ENCODE data around the gene RAVER1.
"Not testable (repeated sequence)": the region's sequence is repeated elsewhere in the genome, so short reads cannot be mapped to it uniquely, and the experiment has no call there.

Gene RAVER1

DNA sequence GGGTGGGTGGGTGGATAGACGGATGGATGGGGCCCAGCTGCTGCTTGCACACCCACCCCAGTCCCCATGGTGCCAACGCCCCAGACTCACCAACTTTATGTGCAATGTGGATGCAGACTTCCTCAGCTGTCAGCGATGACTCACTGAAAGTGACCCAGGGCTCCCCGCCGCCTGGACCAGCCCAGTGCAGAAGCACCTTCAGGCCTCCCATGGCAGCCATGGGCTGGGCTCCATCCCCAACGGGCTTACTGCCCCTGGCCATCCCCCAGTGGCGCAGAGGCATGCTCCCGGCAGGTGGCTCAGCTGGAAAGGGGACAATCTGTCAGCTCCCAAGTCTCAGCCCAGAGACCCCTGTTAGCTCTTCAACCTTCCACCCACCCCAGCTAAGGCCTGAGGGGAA lies 44.8 kb upstream of the RAVER1 start:
- no peak overlapping the region for H2AK5ac ChIP-seq (ENCODE audit: low read length)
- H4K91ac ChIP-seq (ENCODE audit: low read depth, low read length) = no peak overlapping the region
- no peak overlapping the region for H3K23ac ChIP-seq (ENCODE audit: low read length)
- H3K4me2 ChIP-seq (ENCODE audit: low read length) = no peak overlapping the region
- no peak overlapping the region for H4K12ac ChIP-seq (ENCODE audit: low read depth, low read length)
- no peak overlapping the region for H3K4me3 ChIP-seq (ENCODE audit: low read depth, low read length)
- H2AFZ ChIP-seq (ENCODE audit: insufficient read depth, low read length, poor library complexity) = no peak overlapping the region
- H2BK12ac ChIP-seq (ENCODE audit: low read length) = no peak overlapping the region
- no peak overlapping the region for H4K8ac ChIP-seq (ENCODE audit: low read depth, low read length)
- H3K4me1 ChIP-seq (ENCODE audit: control insufficient read depth in 1 of 2, insufficient read depth in 2 of 2, low read length in 2 of 2) = peaks cover 3 to 7% of the 10 kb centered on the region in 2 experiments
- H3K27me3 ChIP-seq (ENCODE audit: insufficient read depth, low read length) = no peaks in the 10 kb centered on the region
- WGBS (ENCODE audit: extremely low coverage, insufficient coverage, insufficient read length) = no CpG with 5 or more reads among the region's 8 CpGs
- H3K79me1 ChIP-seq (ENCODE audit: low read length) = peaks cover 8% of the 10 kb centered on the region
- H3K79me2 ChIP-seq (ENCODE audit: control insufficient read depth, insufficient read depth, low read length, poor library complexity) = peaks cover 6% of the 10 kb centered on the region
- no peak overlapping the region for H3K4ac ChIP-seq (ENCODE audit: low read depth, low read length)
- no peak overlapping the region for H2BK120ac ChIP-seq (ENCODE audit: insufficient read depth, low read length, poor library complexity)
- no peak overlapping the region for H3K9ac ChIP-seq (ENCODE audit: low read length)
- no peak overlapping the region for H3K18ac ChIP-seq (ENCODE audit: low read length)
- no peak for DNase-seq
- H3K14ac ChIP-seq (ENCODE audit: low read length) = no peak overlapping the region
- H2BK5ac ChIP-seq (ENCODE audit: low read depth, low read length, poor library complexity) = no peak overlapping the region
- peaks cover 12 to 18% of the 10 kb centered on the region in 2 experiments for H3K36me3 ChIP-seq (ENCODE audit: control insufficient read depth in 1 of 2, insufficient read depth in 2 of 2, low read length in 2 of 2)
- H3K27ac ChIP-seq (ENCODE audit: low read depth, low read length) = no peak overlapping the region
- H3K9me3 ChIP-seq (ENCODE audit: insufficient read depth, low read depth, low read length) = no peaks in the 10 kb centered on the region

DNA sequence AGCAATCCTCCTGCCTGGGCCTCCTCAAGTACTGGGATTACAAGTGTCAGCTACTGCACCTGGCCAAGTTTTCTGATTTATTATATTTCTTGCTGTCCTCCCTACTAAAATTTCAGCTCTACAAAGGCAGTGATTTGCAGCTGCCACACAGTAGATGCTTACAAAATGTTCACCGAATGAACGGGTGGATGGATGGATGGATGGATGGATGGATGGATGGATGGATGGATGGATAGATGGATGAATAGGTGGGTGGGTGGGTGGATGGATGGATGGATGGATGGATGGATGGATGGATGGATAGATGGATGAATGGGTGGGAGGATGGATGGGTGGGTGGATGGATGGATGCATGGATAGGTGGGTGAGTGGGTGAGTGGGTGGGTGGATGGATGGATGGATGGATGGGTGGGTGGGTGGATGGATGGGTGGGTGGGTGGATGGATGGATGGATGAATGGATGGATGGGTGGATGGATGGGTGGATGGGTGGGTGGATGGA lies 43.9 kb upstream of the RAVER1 start:
- not testable (repeated sequence) for H3K79me1 ChIP-seq (ENCODE audit: low read length); H4K12ac ChIP-seq (ENCODE audit: low read depth, low read length); H3K9ac ChIP-seq (ENCODE audit: low read length); H2AFZ ChIP-seq (ENCODE audit: insufficient read depth, low read length, poor library complexity); H3K14ac ChIP-seq (ENCODE audit: low read length); H3K27me3 ChIP-seq (ENCODE audit: insufficient read depth, low read length); H2BK12ac ChIP-seq (ENCODE audit: low read length); H3K4me1 ChIP-seq (ENCODE audit: control insufficient read depth in 1 of 2, insufficient read depth in 2 of 2, low read length in 2 of 2); H4K8ac ChIP-seq (ENCODE audit: low read depth, low read length); H3K9me3 ChIP-seq (ENCODE audit: insufficient read depth, low read depth, low read length); H3K79me2 ChIP-seq (ENCODE audit: control insufficient read depth, insufficient read depth, low read length, poor library complexity); H2AK5ac ChIP-seq (ENCODE audit: low read length); H2BK5ac ChIP-seq (ENCODE audit: low read depth, low read length, poor library complexity); H3K23ac ChIP-seq (ENCODE audit: low read length); DNase-seq; H3K4ac ChIP-seq (ENCODE audit: low read depth, low read length); H2BK120ac ChIP-seq (ENCODE audit: insufficient read depth, low read length, poor library complexity); H3K4me3 ChIP-seq (ENCODE audit: low read depth, low read length); H3K27ac ChIP-seq (ENCODE audit: low read depth, low read length); H4K91ac ChIP-seq (ENCODE audit: low read depth, low read length); H3K4me2 ChIP-seq (ENCODE audit: low read length); H3K18ac ChIP-seq (ENCODE audit: low read length)
- peaks cover 12 to 18% of the 10 kb centered on the region in 2 experiments for H3K36me3 ChIP-seq (ENCODE audit: control insufficient read depth in 1 of 2, insufficient read depth in 2 of 2, low read length in 2 of 2)
- WGBS (ENCODE audit: extremely low coverage, insufficient coverage, insufficient read length) = no CpG with 5 or more reads among the region's 2 CpGs

DNA sequence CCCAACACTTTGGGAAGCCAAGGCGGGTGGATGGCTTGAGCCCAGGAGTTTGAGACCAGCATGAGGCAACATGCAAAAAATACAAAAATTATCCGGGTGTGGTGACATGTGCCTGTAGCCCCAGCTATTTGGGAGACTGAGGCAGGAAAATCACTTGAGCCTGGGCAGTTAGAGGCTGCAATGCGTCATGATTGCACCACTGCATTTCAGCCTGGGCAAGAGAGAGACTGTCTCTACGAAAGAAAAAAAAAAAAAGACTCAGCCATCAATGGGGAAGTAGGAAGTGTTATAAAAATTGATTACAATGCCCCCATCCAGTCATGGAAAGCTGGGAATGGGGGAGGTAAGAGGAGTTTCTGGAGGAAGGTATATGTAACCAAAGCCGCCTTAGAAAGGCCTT lies 41.6 kb upstream of the RAVER1 start:
- Histone ChIP-seq H4K8ac (ENCODE audit: low read depth, low read length) (no peak overlapping the region), H3K14ac (ENCODE audit: low read length) (no peak overlapping the region), H3K9me3 (ENCODE audit: insufficient read depth, low read depth, low read length) (no peaks in the 10 kb centered on the region), H4K91ac (ENCODE audit: low read depth, low read length) (no peak overlapping the region), H2BK12ac (ENCODE audit: low read length) (no peak overlapping the region), H2BK5ac (ENCODE audit: low read depth, low read length, poor library complexity) (no peak overlapping the region), H3K4me1 (ENCODE audit: control insufficient read depth in 1 of 2, insufficient read depth in 2 of 2, low read length in 2 of 2) (peaks cover 0 to 2% of the 10 kb centered on the region in 2 experiments), H3K4me3 (ENCODE audit: low read depth, low read length) (no peak overlapping the region), H3K18ac (ENCODE audit: low read length) (no peak overlapping the region), H3K4me2 (ENCODE audit: low read length) (no peak overlapping the region), H4K12ac (ENCODE audit: low read depth, low read length) (no peak overlapping the region), H2AFZ (ENCODE audit: insufficient read depth, low read length, poor library complexity) (no peak overlapping the region), H3K79me1 (ENCODE audit: low read length) (no peaks in the 10 kb centered on the region), H3K79me2 (ENCODE audit: control insufficient read depth, insufficient read depth, low read length, poor library complexity) (peaks cover 2% of the 10 kb centered on the region), H2BK120ac (ENCODE audit: insufficient read depth, low read length, poor library complexity) (no peak overlapping the region), H3K36me3 (ENCODE audit: control insufficient read depth in 1 of 2, insufficient read depth in 2 of 2, low read length in 2 of 2) (peaks cover 12 to 22% of the 10 kb centered on the region in 2 experiments), H3K27ac (ENCODE audit: low read depth, low read length) (no peak overlapping the region), H3K23ac (ENCODE audit: low read length) (no peak overlapping the region), H3K27me3 (ENCODE audit: insufficient read depth, low read length) (no peaks in the 10 kb centered on the region), H2AK5ac (ENCODE audit: low read length) (no peak overlapping the region), H3K9ac (ENCODE audit: low read length) (no peak overlapping the region), H3K4ac (ENCODE audit: low read depth, low read length) (no peak overlapping the region)
- DNase-seq = no peak
- no CpG with 5 or more reads among the region's 5 CpGs for WGBS (ENCODE audit: extremely low coverage, insufficient coverage, insufficient read length)

DNA sequence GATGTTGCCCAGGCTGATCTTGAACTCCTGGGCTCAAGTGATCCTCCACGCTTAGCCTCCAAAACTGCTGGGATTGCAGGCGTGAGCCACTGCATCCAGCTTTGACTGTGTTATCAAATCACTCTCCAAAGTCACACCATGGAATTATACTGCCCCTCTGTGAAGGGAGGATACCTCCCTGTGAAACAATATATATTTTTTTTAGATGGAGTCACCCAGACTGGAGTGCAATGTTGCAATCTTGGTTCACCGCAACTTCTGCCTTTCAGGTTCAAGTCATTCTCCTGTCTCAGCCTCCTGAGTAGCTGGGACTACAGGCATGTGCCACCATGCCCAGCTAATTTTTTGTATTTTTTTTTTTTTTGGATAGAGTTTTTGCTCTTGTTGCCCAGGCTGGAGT lies 39.4 kb upstream of the RAVER1 start:
- Histone ChIP-seq H3K14ac (ENCODE audit: low read length) (no peak overlapping the region), H2BK12ac (ENCODE audit: low read length) (no peak overlapping the region), H2AFZ (ENCODE audit: insufficient read depth, low read length, poor library complexity) (no peak overlapping the region), H2AK5ac (ENCODE audit: low read length) (no peak overlapping the region), H3K36me3 (ENCODE audit: control insufficient read depth in 1 of 2, insufficient read depth in 2 of 2, low read length in 2 of 2) (peaks cover 24 to 30% of the 10 kb centered on the region in 2 experiments), H3K79me1 (ENCODE audit: low read length) (no peaks in the 10 kb centered on the region), H3K23ac (ENCODE audit: low read length) (no peak overlapping the region), H3K9ac (ENCODE audit: low read length) (no peak overlapping the region), H3K9me3 (ENCODE audit: insufficient read depth, low read depth, low read length) (peaks cover 2% of the 10 kb centered on the region), H3K79me2 (ENCODE audit: control insufficient read depth, insufficient read depth, low read length, poor library complexity) (no peaks in the 10 kb centered on the region), H3K4me1 (ENCODE audit: control insufficient read depth in 1 of 2, insufficient read depth in 2 of 2, low read length in 2 of 2) (no peaks in the 10 kb centered on the region), H2BK5ac (ENCODE audit: low read depth, low read length, poor library complexity) (no peak overlapping the region), H3K4me2 (ENCODE audit: low read length) (no peak overlapping the region), H4K12ac (ENCODE audit: low read depth, low read length) (no peak overlapping the region), H3K18ac (ENCODE audit: low read length) (no peak overlapping the region), H3K27me3 (ENCODE audit: insufficient read depth, low read length) (no peaks in the 10 kb centered on the region), H4K8ac (ENCODE audit: low read depth, low read length) (no peak overlapping the region), H3K27ac (ENCODE audit: low read depth, low read length) (no peak overlapping the region), H4K91ac (ENCODE audit: low read depth, low read length) (no peak overlapping the region), H2BK120ac (ENCODE audit: insufficient read depth, low read length, poor library complexity) (no peak overlapping the region), H3K4ac (ENCODE audit: low read depth, low read length) (no peak overlapping the region), H3K4me3 (ENCODE audit: low read depth, low read length) (no peak overlapping the region)
- WGBS (ENCODE audit: extremely low coverage, insufficient coverage, insufficient read length) = no CpG with 5 or more reads among the region's 3 CpGs
- no peak for DNase-seq

All from trophoblast cell (in vitro differentiated cells and primary cell).